ENCODE data around the gene C3orf33. TPM values are rescaled to one million over a fixed set of nuclear protein-coding genes. Genes with fewer than 3 reads are reported as not detected.

Gene C3orf33
- total RNA-seq, 4 donors from 2014 or later, result 1.8 to 3.7 (median 2.2) TPM

GRCh38 chr3:155792532-155792931 lies 13.5 kb downstream of the C3orf33 start:
- H3K27ac ChIP-seq, result no peak overlapping the region
- DNase-seq (ENCODE audit: low spot score in 2 of 2), result no peak
- no peaks in the 10 kb centered on the region for H3K27me3 ChIP-seq
- peaks cover 14% of the 10 kb centered on the region for H3K36me3 ChIP-seq
- no peaks in the 10 kb centered on the region for H3K4me1 ChIP-seq
- H3K9me3 ChIP-seq, result no peaks in the 10 kb centered on the region
- 87% methylated on average over 1 of the region's 1 CpG for WGBS
- H3K4me3 ChIP-seq, result no peak overlapping the region
- TF ChIP-seq CTCF (IDR thresholded peaks at IDR 0.05) (no peak), POLR2AphosphoS5 (IDR thresholded peaks at IDR 0.05) (no peak), EP300 (IDR thresholded peaks at IDR 0.05) (no peak), POLR2A (IDR thresholded peaks at IDR 0.05) (no peak)

GRCh38 chr3:155791190-155791589 lies 14.9 kb downstream of the C3orf33 start:
- H3K9me3 ChIP-seq, result no peaks in the 10 kb centered on the region
- no peak for DNase-seq (ENCODE audit: low spot score in 2 of 2)
- H3K27me3 ChIP-seq, result no peaks in the 10 kb centered on the region
- H3K27ac ChIP-seq, result no peak overlapping the region
- H3K4me3 ChIP-seq, result no peak overlapping the region
- no peak for TF ChIP-seq POLR2A (IDR thresholded peaks at IDR 0.05)
- 100% methylated on average over 2 of the region's 2 CpGs for WGBS
- H3K36me3 ChIP-seq, result peaks cover 10% of the 10 kb centered on the region
- no peaks in the 10 kb centered on the region for H3K4me1 ChIP-seq

GRCh38 chr3:155790272-155790925 lies 15.7 kb downstream of the C3orf33 start:
- no peak for DNase-seq (ENCODE audit: low spot score in 2 of 2)
- H3K27ac ChIP-seq, result no peak overlapping the region
- peaks cover 10% of the 10 kb centered on the region for H3K36me3 ChIP-seq
- no peak overlapping the region for H3K4me3 ChIP-seq
- no peaks in the 10 kb centered on the region for H3K9me3 ChIP-seq
- TF ChIP-seq POLR2AphosphoS5 (IDR thresholded peaks at IDR 0.05) (no peak), POLR2A (IDR thresholded peaks at IDR 0.05) (no peak), CTCF (IDR thresholded peaks at IDR 0.05) (no peak), EP300 (IDR thresholded peaks at IDR 0.05) (no peak)
- no peaks in the 10 kb centered on the region for H3K4me1 ChIP-seq
- 59% methylated on average over 4 of the region's 4 CpGs for WGBS
- H3K27me3 ChIP-seq, result no peaks in the 10 kb centered on the region

- Histone ChIP-seq H3K4me3 (no peak overlapping the region), H3K27ac (no peak overlapping the region), H3K27me3 (no peaks in the 10 kb centered on the region), H3K4me1 (no peaks in the 10 kb centered on the region), H3K36me3 (no peaks in the 10 kb centered on the region), H3K9me3 (no peaks in the 10 kb centered on the region)
- TF ChIP-seq POLR2A (IDR thresholded peaks at IDR 0.05) (no peak), EP300 (IDR thresholded peaks at IDR 0.05) (no peak), CTCF (IDR thresholded peaks at IDR 0.05) (no peak), POLR2AphosphoS5 (IDR thresholded peaks at IDR 0.05) (no peak)
- DNase-seq (ENCODE audit: low spot score in 2 of 2), result no peak
Observed at GRCh38 chr3:155785662-155786295, 20.3 kb downstream of the C3orf33 start.

GRCh38 chr3:155782390-155782953 lies 23.6 kb downstream of the C3orf33 start:
- WGBS, result 97% methylated on average over 1 of the region's 1 CpG
- TF ChIP-seq POLR2A (IDR thresholded peaks at IDR 0.05), result no peak
- Histone ChIP-seq H3K4me3 (no peak overlapping the region), H3K27ac (no peak overlapping the region), H3K36me3 (no peaks in the 10 kb centered on the region), H3K9me3 (no peaks in the 10 kb centered on the region), H3K27me3 (no peaks in the 10 kb centered on the region), H3K4me1 (no peaks in the 10 kb centered on the region)
- DNase-seq (ENCODE audit: low spot score in 2 of 2), result no peak

- TF ChIP-seq POLR2AphosphoS5 (IDR thresholded peaks at IDR 0.05) (no peak), EP300 (IDR thresholded peaks at IDR 0.05) (no peak), CTCF (IDR thresholded peaks at IDR 0.05) (no peak), POLR2A (IDR thresholded peaks at IDR 0.05) (no peak)
- no peaks in the 10 kb centered on the region for H3K9me3 ChIP-seq
- H3K36me3 ChIP-seq, result no peaks in the 10 kb centered on the region
- H3K27ac ChIP-seq, result no peak overlapping the region
- H3K27me3 ChIP-seq, result no peaks in the 10 kb centered on the region
- DNase-seq (ENCODE audit: low spot score in 2 of 2), result no peak
- no peak overlapping the region for H3K4me3 ChIP-seq
- H3K4me1 ChIP-seq, result no peaks in the 10 kb centered on the region
Observed at GRCh38 chr3:155780291-155780690, 25.8 kb downstream of the C3orf33 start.
